Kidney (tissue), 14 donors: ENCODE measurements around the gene FBXO34. TPM values are rescaled to one million over a fixed set of nuclear protein-coding genes. Genes with fewer than 3 reads are reported as not detected.

ENCODE experiments used
- DNase-seq, 5 donors: peaks; one replicate each; pipeline ENCODE4 v3.0.0-alpha.2; 2013 to 2020
- FAIRE-seq: peaks from 2 replicates; lab custom pipeline; 2012; peaks lifted over from hg19 to GRCh38; lab: Jason Lieb, UNC
- H3K27ac ChIP-seq, 2 donors: one replicate each; pipeline ENCODE4 v1.7.0; 2013; ENCODE audit warnings: low read depth in 2 of 2, low read length in 2 of 2, inconsistent platforms in 1 of 2
- H3K27me3 ChIP-seq: one replicate; pipeline ENCODE4 v1.7.1; 2013; ENCODE audit warnings: low read length, inconsistent platforms; ENCODE audit not compliant: control insufficient read depth, insufficient read depth
- H3K36me3 ChIP-seq, 3 donors: one replicate each; pipeline versions ENCODE4 v1.7.0 to v1.7.1; 2013; ENCODE audit warnings: low read length in 3 of 3, control low read depth in 1 of 3, inconsistent platforms in 1 of 3; ENCODE audit not compliant: insufficient read depth in 3 of 3, control insufficient read depth in 2 of 3
- H3K4me1 ChIP-seq, 3 donors: one replicate each; pipeline versions ENCODE4 v1.7.0 to v1.7.1; 2013; ENCODE audit warnings: low read length in 3 of 3, inconsistent platforms in 1 of 3, low read depth in 1 of 3; ENCODE audit not compliant: control insufficient read depth in 2 of 3, insufficient read depth in 2 of 3
- H3K4me3 ChIP-seq, 3 donors: one replicate each; pipeline versions ENCODE4 v1.7.0 to v1.8.1; 2013; ENCODE audit warnings: low read length in 3 of 3, control low read depth in 1 of 3, inconsistent platforms in 1 of 3
- H3K9ac ChIP-seq, 3 donors: one replicate each; pipeline versions ENCODE4 v1.7.0 to v1.7.1; 2013; ENCODE audit warnings: low read length in 3 of 3, control low read depth in 1 of 3, inconsistent platforms in 1 of 3
- H3K9me3 ChIP-seq, 3 donors: one replicate each; pipeline versions ENCODE4 v1.7.0 to v1.7.1; 2013; ENCODE audit warnings: low read length in 3 of 3, control low read depth in 1 of 3, inconsistent platforms in 1 of 3; ENCODE audit not compliant: control insufficient read depth in 2 of 3, insufficient read depth in 1 of 3
- intact Hi-C: fragments of 100-400 bp; cut with DNase I; formaldehyde crosslinking; loops from one replicate; pipeline ENCODE4 v1.11.1; 2022
- polyA plus RNA-seq: library from polyadenylated mRNA; stranded (reverse); fragments of 350-450 nt; fragmentation: Illumina TruSeq; extraction: RNeasy Lipid Tissue Mini Kit (QIAGEN cat#74804); gene quantifications from one replicate; pipeline ENCODE4 v1.2.3, GENCODE V29; 2014; ENCODE audit warnings: low read depth, low replicate concordance; ENCODE audit not compliant: insufficient read depth
- total RNA-seq: library from RNA; stranded (reverse); fragmentation: NEBNext Ultra II Directional; extraction: Animal tissue kit (Norgen Biotek cat#: 25700); gene quantifications from one replicate; pipeline ENCODE4 v1.2.1, GENCODE V29; 2021
- TF ChIP-seq, protein P1 (sequence below): IDR thresholded peaks from 3 replicates; pipeline ENCODE4 v1.5.1; 2012; ENCODE audit warnings: mild to moderate bottlenecking, moderate library complexity, borderline replicate concordance; ENCODE audit not compliant: insufficient read depth; ENCODE audit errors: extremely low read depth
- donor health status: control.
- donor health status: control.
- donor health status: control.
- donor health status: control.
- donor health status: control.
- donor health status: DM: yes; HTN: yes; CAD: no.
- donor health status: Normal renal cell carcinoma (clear cell type).

FBXO34 gene
- total and polyA plus RNA-seq, 2 donors from 2014 or later = 12.8 to 38.5 TPM

DNA sequence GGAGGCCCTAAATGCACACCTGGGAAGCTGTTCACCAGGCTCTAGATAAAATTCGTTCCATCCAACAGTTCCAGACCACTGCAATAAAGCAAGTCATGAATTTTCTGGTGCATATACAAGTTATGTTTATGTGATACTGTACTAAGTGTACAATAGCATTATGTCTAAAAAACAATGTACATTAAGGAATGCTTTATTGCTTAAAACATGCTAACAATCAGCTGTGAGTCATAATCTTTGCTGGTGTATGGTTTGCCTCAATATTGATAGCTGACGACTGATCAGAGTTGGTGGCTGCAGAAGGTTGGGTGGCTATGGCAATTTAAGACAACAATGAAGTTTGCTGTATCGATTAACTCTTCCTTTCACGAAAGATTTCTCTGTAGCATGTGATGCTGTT lies 88.1 kb downstream of the FBXO34 start:
- H3K9me3 ChIP-seq = no peaks in the 10 kb centered on the region
- no peak for DNase-seq
- intact Hi-C loops = loop anchor here (10.0 kb wide), 1 partner anchor 85 kb away; the partner anchor contains the start of gene FBXO34
- no peak overlapping the region for H3K4me3 ChIP-seq
- no peak overlapping the region for H3K27ac ChIP-seq
- TF ChIP-seq, protein P1, sequence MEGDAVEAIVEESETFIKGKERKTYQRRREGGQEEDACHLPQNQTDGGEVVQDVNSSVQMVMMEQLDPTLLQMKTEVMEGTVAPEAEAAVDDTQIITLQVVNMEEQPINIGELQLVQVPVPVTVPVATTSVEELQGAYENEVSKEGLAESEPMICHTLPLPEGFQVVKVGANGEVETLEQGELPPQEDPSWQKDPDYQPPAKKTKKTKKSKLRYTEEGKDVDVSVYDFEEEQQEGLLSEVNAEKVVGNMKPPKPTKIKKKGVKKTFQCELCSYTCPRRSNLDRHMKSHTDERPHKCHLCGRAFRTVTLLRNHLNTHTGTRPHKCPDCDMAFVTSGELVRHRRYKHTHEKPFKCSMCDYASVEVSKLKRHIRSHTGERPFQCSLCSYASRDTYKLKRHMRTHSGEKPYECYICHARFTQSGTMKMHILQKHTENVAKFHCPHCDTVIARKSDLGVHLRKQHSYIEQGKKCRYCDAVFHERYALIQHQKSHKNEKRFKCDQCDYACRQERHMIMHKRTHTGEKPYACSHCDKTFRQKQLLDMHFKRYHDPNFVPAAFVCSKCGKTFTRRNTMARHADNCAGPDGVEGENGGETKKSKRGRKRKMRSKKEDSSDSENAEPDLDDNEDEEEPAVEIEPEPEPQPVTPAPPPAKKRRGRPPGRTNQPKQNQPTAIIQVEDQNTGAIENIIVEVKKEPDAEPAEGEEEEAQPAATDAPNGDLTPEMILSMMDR = no peak
- peaks cover 0 to 6% (median 3%) of the 10 kb centered on the region in 3 donors for H3K36me3 ChIP-seq
- FAIRE-seq = no peak
- peaks cover 0 to 3% (median 2%) of the 10 kb centered on the region in 3 donors for H3K4me1 ChIP-seq
- H3K9ac ChIP-seq = no peak overlapping the region
- no peaks in the 10 kb centered on the region for H3K27me3 ChIP-seq

DNA sequence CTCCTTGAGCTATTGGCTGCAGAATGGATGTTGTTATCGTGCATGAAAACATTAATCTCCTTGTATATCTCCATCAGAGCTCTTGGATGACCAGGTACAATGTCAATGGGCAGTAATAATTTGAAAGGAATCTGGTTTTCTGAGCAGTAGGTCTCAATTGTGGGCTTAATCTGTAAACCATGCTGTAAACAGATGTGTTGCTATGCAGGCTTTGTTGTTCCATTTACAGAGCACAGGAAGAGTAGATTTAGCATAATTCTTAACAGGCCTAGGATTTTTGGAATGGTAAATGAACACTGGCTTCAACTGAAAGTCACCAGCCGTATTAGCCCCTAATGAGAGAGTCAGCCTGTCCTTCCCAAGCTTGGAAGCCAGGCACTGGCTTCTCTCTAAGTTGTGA lies 90.0 kb downstream of the FBXO34 start:
- intact Hi-C loops = no loop called here
- Histone ChIP-seq H3K4me1 (no peaks in the 10 kb centered on the region), H3K9ac (no peak overlapping the region), H3K36me3 (peaks cover 0 to 5% (median 2%) of the 10 kb centered on the region in 3 donors), H3K4me3 (no peak overlapping the region), H3K9me3 (no peaks in the 10 kb centered on the region), H3K27me3 (no peaks in the 10 kb centered on the region), H3K27ac (no peak overlapping the region)
- FAIRE-seq (no peak), DNase-seq (no peak)
- TF ChIP-seq, protein P1 = no peak

DNA sequence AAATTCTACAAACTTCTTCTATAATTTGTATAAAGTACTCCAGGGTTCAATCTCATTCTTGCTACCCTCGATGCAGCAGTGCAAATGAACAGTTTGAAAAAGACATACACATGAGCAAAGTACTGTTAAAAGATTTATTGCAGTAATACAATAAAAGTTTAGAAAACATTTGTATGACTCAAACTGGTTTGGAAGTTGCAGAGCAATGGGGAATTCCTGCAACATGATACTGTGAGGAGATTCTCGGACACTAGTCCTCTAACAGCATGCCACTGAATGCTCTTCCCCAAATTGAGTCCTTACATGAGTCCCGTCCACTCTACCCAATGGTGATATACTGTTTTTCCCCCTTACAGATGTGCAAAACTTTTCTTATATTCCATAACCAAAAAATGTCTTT lies 95.0 kb downstream of the FBXO34 start:
- no peak overlapping the region for H3K9ac ChIP-seq
- no peak overlapping the region for H3K4me3 ChIP-seq
- intact Hi-C loops = no loop called here
- DNase-seq = no peak
- H3K9me3 ChIP-seq = no peaks in the 10 kb centered on the region
- no peaks in the 10 kb centered on the region for H3K4me1 ChIP-seq
- no peak overlapping the region for H3K27ac ChIP-seq
- peaks cover 0 to 5% (median 4%) of the 10 kb centered on the region in 3 donors for H3K36me3 ChIP-seq
- FAIRE-seq = no peak
- H3K27me3 ChIP-seq = no peaks in the 10 kb centered on the region
- TF ChIP-seq, protein P1 = no peak
